ENCODE measurements around the gene PPARG.

PPARG gene

DNA sequence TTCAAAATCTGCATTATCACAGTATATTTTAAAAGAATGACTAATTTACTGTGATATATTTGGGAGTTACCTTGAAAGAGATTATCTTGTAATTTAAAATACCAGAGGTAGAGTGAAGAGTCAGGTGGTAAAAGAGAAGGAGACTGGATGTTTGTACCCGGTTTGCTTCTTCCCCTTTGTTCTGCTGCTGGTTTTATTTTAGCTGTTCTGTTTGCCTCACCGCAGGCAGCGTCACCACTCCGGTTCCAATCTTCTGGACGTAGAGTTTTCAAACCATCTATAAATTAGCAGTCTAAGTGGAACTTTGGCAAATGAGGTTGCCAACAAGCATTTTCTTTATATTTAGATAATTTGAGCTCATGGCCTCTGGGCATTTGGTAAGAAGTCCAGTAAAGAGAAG is 38.2 kb downstream of the PPARG start:
- DNase-seq (ENCODE audit: low spot score) = no peak
- TF ChIP-seq, protein P1, sequence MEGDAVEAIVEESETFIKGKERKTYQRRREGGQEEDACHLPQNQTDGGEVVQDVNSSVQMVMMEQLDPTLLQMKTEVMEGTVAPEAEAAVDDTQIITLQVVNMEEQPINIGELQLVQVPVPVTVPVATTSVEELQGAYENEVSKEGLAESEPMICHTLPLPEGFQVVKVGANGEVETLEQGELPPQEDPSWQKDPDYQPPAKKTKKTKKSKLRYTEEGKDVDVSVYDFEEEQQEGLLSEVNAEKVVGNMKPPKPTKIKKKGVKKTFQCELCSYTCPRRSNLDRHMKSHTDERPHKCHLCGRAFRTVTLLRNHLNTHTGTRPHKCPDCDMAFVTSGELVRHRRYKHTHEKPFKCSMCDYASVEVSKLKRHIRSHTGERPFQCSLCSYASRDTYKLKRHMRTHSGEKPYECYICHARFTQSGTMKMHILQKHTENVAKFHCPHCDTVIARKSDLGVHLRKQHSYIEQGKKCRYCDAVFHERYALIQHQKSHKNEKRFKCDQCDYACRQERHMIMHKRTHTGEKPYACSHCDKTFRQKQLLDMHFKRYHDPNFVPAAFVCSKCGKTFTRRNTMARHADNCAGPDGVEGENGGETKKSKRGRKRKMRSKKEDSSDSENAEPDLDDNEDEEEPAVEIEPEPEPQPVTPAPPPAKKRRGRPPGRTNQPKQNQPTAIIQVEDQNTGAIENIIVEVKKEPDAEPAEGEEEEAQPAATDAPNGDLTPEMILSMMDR (IDR thresholded peaks at IDR 0.05; ENCODE audit: borderline replicate concordance, control extremely low read depth, extremely low read depth, insufficient read depth, missing control alignments) = no peak
- in situ Hi-C loops (cut with MboI; ENCODE audit: low sequenced_read_pairs, unreplicated experiment) = no loop called here

DNA sequence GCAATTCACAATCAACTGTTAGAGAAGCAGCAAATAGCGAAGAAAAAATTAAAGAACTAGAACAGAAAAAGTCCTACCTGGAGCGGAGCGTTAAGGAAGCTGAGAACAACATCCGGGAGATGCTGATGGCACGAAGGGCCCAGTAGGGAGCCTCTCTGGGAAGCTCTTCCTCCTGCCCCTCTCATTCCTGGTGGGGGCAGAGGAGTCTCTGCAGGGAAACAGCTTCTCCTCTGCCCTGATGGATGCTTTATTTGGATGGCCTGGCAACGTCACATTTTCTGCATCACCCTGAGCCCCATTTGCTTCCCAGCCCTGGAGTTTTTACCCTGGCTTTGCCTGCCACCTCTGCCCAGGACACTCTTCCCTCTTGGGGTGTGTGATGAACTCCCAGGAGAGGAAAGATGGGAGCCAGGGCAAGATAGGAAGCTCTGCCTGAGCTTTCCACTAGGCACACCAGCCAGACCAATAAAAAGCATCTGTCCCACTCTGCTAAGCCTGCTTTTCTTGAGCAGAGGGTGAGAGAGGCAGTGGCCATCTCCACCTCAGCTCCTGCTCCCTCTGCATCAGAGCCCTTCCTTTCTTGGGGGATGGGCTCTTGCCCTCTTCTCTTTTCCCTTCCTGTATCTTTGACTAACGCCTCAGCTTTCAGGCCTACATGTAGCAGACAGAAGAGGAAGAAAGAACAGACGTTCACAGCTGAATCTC is 39.4 kb downstream of the PPARG start:
- in situ Hi-C loops (cut with MboI; ENCODE audit: low sequenced_read_pairs, unreplicated experiment) = no loop called here
- DNase-seq (ENCODE audit: low spot score) = no peak
- TF ChIP-seq, protein P1 (IDR thresholded peaks at IDR 0.05; ENCODE audit: borderline replicate concordance, control extremely low read depth, extremely low read depth, insufficient read depth, missing control alignments) = no peak

DNA sequence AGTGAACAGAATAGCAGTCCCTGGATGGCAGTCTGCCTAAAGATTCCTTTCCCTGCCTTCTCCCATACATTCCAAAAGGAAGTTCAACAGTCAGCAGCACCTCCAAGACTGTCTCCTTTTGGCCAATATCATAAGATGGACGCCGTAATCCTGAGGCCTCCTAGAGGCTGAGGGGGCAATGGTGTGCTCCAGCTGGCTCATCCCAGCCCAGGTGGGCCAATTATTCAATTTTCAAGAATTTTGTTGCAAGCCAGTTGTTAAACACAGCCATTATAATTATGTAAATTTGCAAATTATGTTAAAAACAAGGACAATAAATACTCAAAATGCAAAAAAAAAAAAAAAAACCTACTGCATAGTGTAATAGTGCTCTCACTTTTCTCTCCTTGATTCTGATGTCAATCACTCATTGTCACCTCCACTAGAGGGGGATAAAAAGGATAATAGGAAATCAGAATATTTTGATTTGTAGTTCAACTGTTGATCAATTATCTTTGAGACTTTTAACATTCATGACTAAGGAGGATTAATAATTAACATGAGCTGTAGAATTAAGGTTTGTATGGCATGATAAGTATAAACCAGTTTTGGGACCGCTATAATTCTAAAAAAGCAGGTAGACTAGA is 40.1 kb downstream of the PPARG start:
- DNase-seq (ENCODE audit: low spot score) = no peak
- in situ Hi-C loops (cut with MboI; ENCODE audit: low sequenced_read_pairs, unreplicated experiment) = no loop called here
- TF ChIP-seq, protein P1 (IDR thresholded peaks at IDR 0.05; ENCODE audit: borderline replicate concordance, control extremely low read depth, extremely low read depth, insufficient read depth, missing control alignments) = no peak

DNA sequence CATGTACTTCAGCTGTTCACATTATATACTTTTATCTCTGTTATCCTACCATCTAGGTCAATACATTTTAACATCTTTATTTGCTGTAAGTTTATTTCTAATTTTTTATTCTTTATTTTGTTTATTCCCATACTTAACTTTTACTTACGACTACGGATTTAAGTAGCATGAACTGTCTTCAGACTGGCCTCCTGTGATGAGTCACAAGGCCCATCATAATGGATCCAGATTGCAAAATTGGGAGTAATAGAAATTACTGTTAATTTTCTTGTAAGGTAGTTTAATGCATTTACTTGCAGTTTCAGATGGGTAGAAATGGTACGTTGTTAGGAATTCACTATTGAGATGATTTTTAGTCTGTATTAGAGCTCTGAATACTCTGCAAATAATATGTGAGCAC is 45.9 kb downstream of the PPARG start:
- no peak for DNase-seq (ENCODE audit: low spot score)
- in situ Hi-C loops (cut with MboI; ENCODE audit: low sequenced_read_pairs, unreplicated experiment) = no loop called here
- TF ChIP-seq, protein P1 (IDR thresholded peaks at IDR 0.05; ENCODE audit: borderline replicate concordance, control extremely low read depth, extremely low read depth, insufficient read depth, missing control alignments) = no peak

DNA sequence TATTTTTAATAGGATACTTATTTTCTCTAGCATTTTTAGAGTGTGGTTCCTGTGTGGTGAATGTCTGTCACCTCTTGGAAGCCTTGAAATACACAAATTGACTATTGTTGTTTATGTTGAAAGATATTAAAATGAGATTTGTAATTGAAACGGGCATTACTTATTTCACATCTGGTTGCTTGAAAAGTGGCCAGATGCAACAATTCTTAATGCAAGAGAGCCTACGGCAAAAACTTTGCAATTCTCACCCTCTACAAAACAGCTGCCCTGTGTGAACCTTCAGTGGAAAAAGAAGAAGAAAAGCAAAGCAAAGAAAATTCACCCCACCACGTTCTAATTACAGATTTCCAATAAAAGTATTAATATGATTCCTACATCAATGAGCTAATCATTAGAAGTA is 46.6 kb downstream of the PPARG start:
- in situ Hi-C loops (cut with MboI; ENCODE audit: low sequenced_read_pairs, unreplicated experiment) = no loop called here
- DNase-seq (ENCODE audit: low spot score) = no peak

DNA sequence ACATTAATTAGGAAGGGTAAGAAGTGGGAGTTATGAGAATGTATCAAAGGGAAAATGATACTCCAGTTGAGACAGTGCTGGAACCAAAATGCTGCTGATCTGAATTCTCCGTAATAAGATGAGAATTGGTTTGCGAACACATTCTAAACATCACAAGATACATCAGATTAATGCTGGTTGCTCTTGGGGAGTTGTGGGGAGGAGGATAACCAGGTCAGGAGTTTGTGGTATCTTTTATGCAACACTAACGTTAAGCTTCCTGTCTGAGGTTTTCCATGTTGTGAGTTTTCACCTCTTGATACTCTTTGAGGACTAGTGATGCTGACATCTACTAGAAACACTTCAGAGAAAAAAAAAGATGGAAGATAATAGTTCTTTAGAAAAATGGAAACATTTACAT is 47.2 kb downstream of the PPARG start:
- in situ Hi-C loops (cut with MboI; ENCODE audit: low sequenced_read_pairs, unreplicated experiment) = no loop called here
- DNase-seq (ENCODE audit: low spot score) = no peak
- TF ChIP-seq, protein P1 (IDR thresholded peaks at IDR 0.05; ENCODE audit: borderline replicate concordance, control extremely low read depth, extremely low read depth, insufficient read depth, missing control alignments) = no peak

More for the DNA sequence above, 46.6 kb downstream of the PPARG start:
- TF ChIP-seq, protein P1 (IDR thresholded peaks at IDR 0.05; ENCODE audit: borderline replicate concordance, control extremely low read depth, extremely low read depth, insufficient read depth, missing control alignments) = no peak
